Brain microvascular endothelial cell (primary cell): ENCODE data around the gene MYO1C.

Experiments
- DNase-seq: peaks from one replicate; pipeline ENCODE4 v3.0.0-alpha.2; 2020
- H3K27ac ChIP-seq: fragments of 250-450 bp; sonication (Bioruptor Pico); 2 replicates; pipeline ENCODE4 v1.5.1; 2020; ENCODE audit warnings: mild to moderate bottlenecking, moderate library complexity
- H3K27me3 ChIP-seq: fragments of 250-450 bp; sonication (Bioruptor Pico); replicated peaks from 2 replicates; pipeline ENCODE4 v1.5.1; 2020; ENCODE audit warnings: mild to moderate bottlenecking
- H3K36me3 ChIP-seq: fragments of 250-450 bp; sonication (Bioruptor Pico); replicated peaks from 2 replicates; pipeline ENCODE4 v1.5.1; 2020; ENCODE audit warnings: mild to moderate bottlenecking
- H3K4me3 ChIP-seq: 2 replicates; pipeline ENCODE4 v1.5.1; 2011; ENCODE audit warnings: low read depth, mild to moderate bottlenecking, control low read depth, low read length, moderate library complexity
- CTCF ChIP-seq: IDR thresholded peaks from 2 replicates; pipeline ENCODE4 v1.5.1; 2011; ENCODE audit warnings: low read depth, mild to moderate bottlenecking, moderate library complexity, low read length, control low read depth, inconsistent platforms; ENCODE audit errors: missing control alignments
- in situ Hi-C: cut with HindIII; loops from 2 replicates; pipeline ENCODE4 v1.10.0; 2017; ENCODE audit warnings: low sequenced_read_pairs, low pct_ligation_motif_present

MYO1C gene

GRCh38 chr17:1438593-1439083 is 53.8 kb downstream of the MYO1C start:
- H3K36me3 ChIP-seq, result peaks cover 26% of the 10 kb centered on the region
- H3K27ac ChIP-seq, result peak overlapping the region; percentile 90
- TF ChIP-seq CTCF, result no peak
- in situ Hi-C loops, result no loop called here
- no peaks in the 10 kb centered on the region for H3K27me3 ChIP-seq
- DNase-seq, result peak; percentile 53
- H3K4me3 ChIP-seq, result no peak overlapping the region

GRCh38 chr17:1435326-1435725 is 57.2 kb downstream of the MYO1C start:
- no peak overlapping the region for H3K4me3 ChIP-seq
- in situ Hi-C loops, result no loop called here
- peaks cover 29% of the 10 kb centered on the region for H3K36me3 ChIP-seq
- TF ChIP-seq CTCF, result no peak
- H3K27me3 ChIP-seq, result no peaks in the 10 kb centered on the region
- no peak for DNase-seq
- no peak overlapping the region for H3K27ac ChIP-seq

DNA sequence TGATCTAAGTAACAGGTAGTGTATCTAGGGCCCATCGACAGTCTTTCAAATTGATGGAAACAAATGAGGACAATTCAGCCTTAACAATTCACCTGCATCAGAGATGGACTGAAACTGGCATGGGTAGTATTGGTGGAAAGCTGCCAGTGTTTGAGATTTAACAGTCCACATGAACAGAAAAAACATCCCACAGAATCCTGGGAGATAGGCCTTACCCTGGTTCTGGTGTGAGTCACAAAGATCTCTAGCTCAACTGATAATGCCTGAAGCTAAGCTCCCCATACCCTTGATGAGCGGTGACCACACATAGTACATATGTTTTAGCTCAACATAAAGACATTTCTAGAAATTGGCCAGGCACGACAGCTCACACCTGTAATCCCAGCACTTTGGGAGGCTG is 58.3 kb downstream of the MYO1C start:
- Histone ChIP-seq H3K36me3 (peaks cover 31% of the 10 kb centered on the region), H3K27me3 (no peaks in the 10 kb centered on the region), H3K27ac (no peak overlapping the region), H3K4me3 (no peak overlapping the region)
- in situ Hi-C loops, result no loop called here
- TF ChIP-seq CTCF, result no peak
- DNase-seq, result peak; percentile 42

- no peak for TF ChIP-seq CTCF
- H3K36me3 ChIP-seq, result peaks cover 32% of the 10 kb centered on the region
- DNase-seq, result no peak
- no peak overlapping the region for H3K4me3 ChIP-seq
- in situ Hi-C loops, result no loop called here
- no peak overlapping the region for H3K27ac ChIP-seq
- no peaks in the 10 kb centered on the region for H3K27me3 ChIP-seq
These were observed 60.8 kb downstream of the MYO1C start for GRCh38 chr17:1431631-1432104.

DNA sequence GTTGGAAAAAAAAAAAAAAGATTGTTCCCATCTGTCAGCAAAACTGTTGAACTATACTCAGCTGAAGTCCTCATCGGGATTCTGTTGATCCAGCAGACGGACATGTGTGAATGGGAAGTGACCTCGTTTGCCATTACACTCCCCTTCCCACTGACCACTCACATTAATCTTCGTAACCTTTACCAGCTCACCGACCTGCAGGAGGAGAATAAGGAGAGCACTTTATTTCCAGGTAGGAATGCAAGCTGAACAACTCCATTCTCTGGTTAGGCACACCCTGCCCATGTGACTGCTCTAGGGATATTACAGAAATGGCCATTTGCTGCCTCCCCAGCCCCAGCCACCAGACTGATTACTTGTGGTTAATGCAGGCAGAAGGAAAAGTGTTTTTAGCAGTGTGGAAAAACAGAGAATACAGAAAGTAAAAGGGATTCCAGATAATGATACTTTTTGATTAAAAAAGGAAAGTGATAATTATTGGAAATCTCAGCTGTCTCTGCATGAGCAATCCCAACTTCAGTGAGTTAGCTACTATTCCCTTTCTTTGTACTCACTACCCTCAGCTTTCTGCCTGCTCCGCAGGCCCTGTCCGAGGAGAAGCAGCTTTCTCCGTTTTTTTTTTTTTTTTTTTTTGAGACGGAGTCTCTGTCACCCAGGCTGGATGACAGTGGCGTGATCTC is 68.9 kb downstream of the MYO1C start:
- H3K27ac ChIP-seq, result peak overlapping the region; percentile 64
- in situ Hi-C loops, result no loop called here
- no peak for TF ChIP-seq CTCF
- peaks cover 44% of the 10 kb centered on the region for H3K36me3 ChIP-seq
- H3K27me3 ChIP-seq, result no peaks in the 10 kb centered on the region
- no peak for DNase-seq
- H3K4me3 ChIP-seq, result no peak overlapping the region

GRCh38 chr17:1422885-1423284 is 69.6 kb downstream of the MYO1C start:
- H3K27me3 ChIP-seq, result no peaks in the 10 kb centered on the region
- H3K4me3 ChIP-seq, result no peak overlapping the region
- H3K36me3 ChIP-seq, result peaks cover 45% of the 10 kb centered on the region
- TF ChIP-seq CTCF, result no peak
- in situ Hi-C loops, result no loop called here
- H3K27ac ChIP-seq, result peak overlapping the region; percentile 64
- DNase-seq, result peak; percentile 97
